Measurements from ENCODE around the gene IFI44. TPM values are rescaled to one million over a fixed set of nuclear protein-coding genes. Genes with fewer than 3 reads are reported as not detected.

The IFI44 gene
- total RNA-seq, 2 donors from 2014 or later: 34.9 to 43.5 TPM

GRCh38 chr1:78678324-78678723, 28.7 kb downstream of the IFI44 start:
- H3K4me3 ChIP-seq: no peak overlapping the region
- ATAC-seq (ENCODE audit: insufficient number of reproducible peaks, low FRiP score, low read depth): no peak

GRCh38 chr1:78681265-78681664, 31.6 kb downstream of the IFI44 start:
- no peak for DNase-seq (ENCODE audit: low spot score)
- no peaks in the 10 kb centered on the region for H3K36me3 ChIP-seq
- H3K9me3 ChIP-seq: no peaks in the 10 kb centered on the region
- no peaks in the 10 kb centered on the region for H3K27me3 ChIP-seq (replicated peaks; ENCODE audit: insufficient read depth)
- no peak for ATAC-seq (ENCODE audit: insufficient number of reproducible peaks, low FRiP score, low read depth)
- H3K4me1 ChIP-seq (ENCODE audit: control insufficient read depth in 1 of 2, low read depth in 2 of 2): no peaks in the 10 kb centered on the region
- H3K4me3 ChIP-seq: no peak overlapping the region
- no peak overlapping the region for H3K27ac ChIP-seq
- no peak for TF ChIP-seq CTCF (IDR thresholded peaks at IDR 0.05)

More at GRCh38 chr1:78678324-78678723, 28.7 kb downstream of the IFI44 start:
- no peak for TF ChIP-seq CTCF (IDR thresholded peaks at IDR 0.05)
- Histone ChIP-seq H3K9me3 (no peaks in the 10 kb centered on the region), H3K36me3 (no peaks in the 10 kb centered on the region), H3K27ac (no peak overlapping the region), H3K4me1 (ENCODE audit: control insufficient read depth in 1 of 2, low read depth in 2 of 2) (no peaks in the 10 kb centered on the region), H3K27me3 (replicated peaks; ENCODE audit: insufficient read depth) (no peaks in the 10 kb centered on the region)
- no peak for DNase-seq (ENCODE audit: low spot score)

- no peak for DNase-seq (ENCODE audit: low spot score)
- no peaks in the 10 kb centered on the region for H3K36me3 ChIP-seq
- H3K27me3 ChIP-seq (replicated peaks; ENCODE audit: insufficient read depth): no peaks in the 10 kb centered on the region
- H3K4me1 ChIP-seq (ENCODE audit: control insufficient read depth in 1 of 2, low read depth in 2 of 2): no peaks in the 10 kb centered on the region
- H3K9me3 ChIP-seq: no peaks in the 10 kb centered on the region
- no peak overlapping the region for H3K4me3 ChIP-seq
- ATAC-seq (ENCODE audit: insufficient number of reproducible peaks, low FRiP score, low read depth): no peak
- H3K27ac ChIP-seq: no peak overlapping the region
- no peak for TF ChIP-seq CTCF (IDR thresholded peaks at IDR 0.05)
These were observed 32.9 kb downstream of the IFI44 start for GRCh38 chr1:78682496-78682895.

- no peaks in the 10 kb centered on the region for H3K27me3 ChIP-seq (replicated peaks; ENCODE audit: insufficient read depth)
- no peak overlapping the region for H3K4me3 ChIP-seq
- H3K27ac ChIP-seq: no peak overlapping the region
- DNase-seq (ENCODE audit: low spot score) (no peak), ATAC-seq (ENCODE audit: insufficient number of reproducible peaks, low FRiP score, low read depth) (no peak)
- TF ChIP-seq CTCF (IDR thresholded peaks at IDR 0.05): no peak
- H3K36me3 ChIP-seq: no peaks in the 10 kb centered on the region
- no peaks in the 10 kb centered on the region for H3K9me3 ChIP-seq
- H3K4me1 ChIP-seq (ENCODE audit: control insufficient read depth in 1 of 2, low read depth in 2 of 2): no peaks in the 10 kb centered on the region
These were observed 33.4 kb downstream of the IFI44 start for GRCh38 chr1:78683079-78683478.

- no peak for ATAC-seq (ENCODE audit: insufficient number of reproducible peaks, low FRiP score, low read depth)
- no peak overlapping the region for H3K4me3 ChIP-seq
- H3K36me3 ChIP-seq: no peaks in the 10 kb centered on the region
- no peaks in the 10 kb centered on the region for H3K27me3 ChIP-seq (replicated peaks; ENCODE audit: insufficient read depth)
- H3K9me3 ChIP-seq: no peaks in the 10 kb centered on the region
- DNase-seq (ENCODE audit: low spot score): no peak
- no peaks in the 10 kb centered on the region for H3K4me1 ChIP-seq (ENCODE audit: control insufficient read depth in 1 of 2, low read depth in 2 of 2)
- no peak overlapping the region for H3K27ac ChIP-seq
- no peak for TF ChIP-seq CTCF (IDR thresholded peaks at IDR 0.05)
These were observed 37.7 kb downstream of the IFI44 start for GRCh38 chr1:78687315-78687714.

Data from thoracic aorta (tissue), 2 donors.